GM23338 (cell line): ENCODE measurements around the gene HLA-F.

Source experiments
- CREB1 ChIP-seq: fragments of 250-450 bp; sonication (Bioruptor Pico); IDR thresholded peaks from 2 replicates; pipeline ENCODE4 v1.5.0; 2020; ENCODE audit warnings: low read depth, mild to moderate bottlenecking, moderate library complexity
- CTCF ChIP-seq, 2 experiments: fragments of 200-600 bp in 1 of 2; sonication (generic) in 1 of 2; conservative IDR thresholded peaks; 2 replicates each; pipeline versions ENCODE4 v1.5.1 to v1.6.1; 2016 to 2017; ENCODE audit warnings: antibody characterized with exemption in 2 of 2, low read depth in 2 of 2, mild to moderate bottlenecking in 2 of 2, moderate library complexity in 1 of 2
- ETS1 ChIP-seq: IDR thresholded peaks from 2 replicates; pipeline ENCODE4 v1.6.1; 2016; ENCODE audit warnings: antibody characterized with exemption
- EZH2 ChIP-seq: fragments of 200-600 bp; sonication (generic); IDR thresholded peaks from one replicate; pipeline ENCODE4 v1.8.0; 2017; ENCODE audit warnings: antibody characterized with exemption, mild to moderate bottlenecking, low read depth; ENCODE audit not compliant: unreplicated experiment
- EZH2phosphoT487 ChIP-seq: fragments of 200-600 bp; sonication (generic); IDR thresholded peaks from one replicate; pipeline ENCODE4 v1.8.1; 2018; ENCODE audit warnings: antibody characterized with exemption; ENCODE audit not compliant: unreplicated experiment
- JUNB ChIP-seq: IDR thresholded peaks from one replicate; pipeline ENCODE4 v1.6.1; 2016; ENCODE audit warnings: antibody characterized with exemption; ENCODE audit not compliant: unreplicated experiment
- NANOG ChIP-seq: IDR thresholded peaks from 2 replicates; pipeline ENCODE4 v1.6.1; 2016; ENCODE audit warnings: antibody characterized with exemption, borderline replicate concordance
- POLR2AphosphoS5 ChIP-seq: IDR thresholded peaks from 2 replicates; pipeline ENCODE4 v1.6.1; 2016; ENCODE audit warnings: antibody characterized with exemption, low read depth
- REST ChIP-seq: IDR thresholded peaks from one replicate; pipeline ENCODE4 v1.6.1; 2018; ENCODE audit warnings: antibody characterized with exemption; ENCODE audit not compliant: unreplicated experiment
- STAT1 ChIP-seq: IDR thresholded peaks from one replicate; pipeline ENCODE4 v1.6.1; 2016; ENCODE audit warnings: antibody characterized with exemption; ENCODE audit not compliant: unreplicated experiment
- ZNF114 ChIP-seq: fragments of 250-450 bp; sonication (Bioruptor Pico); IDR thresholded peaks from 2 replicates; pipeline ENCODE4 v1.5.0; 2020; ENCODE audit warnings: mild to moderate bottlenecking, moderate library complexity
- ZNF331 ChIP-seq: fragments of 250-450 bp; sonication (Bioruptor Pico); IDR thresholded peaks from 2 replicates; pipeline ENCODE4 v1.5.0; 2020; ENCODE audit warnings: low read depth, mild to moderate bottlenecking, moderate library complexity
- ZNF462 ChIP-seq: fragments of 250-450 bp; sonication (Bioruptor Pico); IDR thresholded peaks from 2 replicates; pipeline ENCODE4 v1.5.0; 2020; ENCODE audit warnings: mild to moderate bottlenecking, moderate library complexity

GRCh38 chr6:29769336-29769735 lies 46.1 kb downstream of the HLA-F start:
- TF ChIP-seq CTCF (conservative IDR thresholded peaks at IDR 0.05; ENCODE audit: low read depth in 2 of 2) (no peak), EZH2 (no peak), STAT1 (no peak), JUNB (no peak), REST (no peak), ZNF114 (CRISPR knock-in tag) (no peak), CREB1 (CRISPR knock-in tag) (no peak), EZH2phosphoT487 (no peak), POLR2AphosphoS5 (no peak), ZNF462 (CRISPR knock-in tag) (no peak), ETS1 (no peak), ZNF331 (CRISPR knock-in tag) (no peak), NANOG (no peak)
